Epithelial cell of proximal tubule (primary cell): Measurements from ENCODE around the gene SOX10. TPM values are rescaled to one million over a fixed set of nuclear protein-coding genes. Genes with fewer than 3 reads are reported as not detected.
A peak's percentile ranks its signal among the peaks of the same experiment; 100 is the strongest.

Source experiments
- DNase-seq: peaks from one replicate; pipeline ENCODE4 v3.0.0-alpha.2; 2011; ENCODE audit warnings: low read depth
- H3K4me3 ChIP-seq: 2 replicates; pipeline ENCODE4 v1.5.1; 2011; ENCODE audit warnings: low read depth, mild to moderate bottlenecking, low read length
- total RNA-seq: library from RNA; depleted of rRNA; stranded (reverse); fragments of >200 nt; gene quantifications from 2 replicates; pipeline ENCODE4 v1.2.3, GENCODE V29; 2015
- TF ChIP-seq, protein P1 (sequence below): conservative IDR thresholded peaks from 2 replicates; pipeline ENCODE4 v1.5.1; 2012; ENCODE audit warnings: low read depth, mild to moderate bottlenecking, low read length

SOX10 gene
- not detected in 2 replicates for total RNA-seq

DNA sequence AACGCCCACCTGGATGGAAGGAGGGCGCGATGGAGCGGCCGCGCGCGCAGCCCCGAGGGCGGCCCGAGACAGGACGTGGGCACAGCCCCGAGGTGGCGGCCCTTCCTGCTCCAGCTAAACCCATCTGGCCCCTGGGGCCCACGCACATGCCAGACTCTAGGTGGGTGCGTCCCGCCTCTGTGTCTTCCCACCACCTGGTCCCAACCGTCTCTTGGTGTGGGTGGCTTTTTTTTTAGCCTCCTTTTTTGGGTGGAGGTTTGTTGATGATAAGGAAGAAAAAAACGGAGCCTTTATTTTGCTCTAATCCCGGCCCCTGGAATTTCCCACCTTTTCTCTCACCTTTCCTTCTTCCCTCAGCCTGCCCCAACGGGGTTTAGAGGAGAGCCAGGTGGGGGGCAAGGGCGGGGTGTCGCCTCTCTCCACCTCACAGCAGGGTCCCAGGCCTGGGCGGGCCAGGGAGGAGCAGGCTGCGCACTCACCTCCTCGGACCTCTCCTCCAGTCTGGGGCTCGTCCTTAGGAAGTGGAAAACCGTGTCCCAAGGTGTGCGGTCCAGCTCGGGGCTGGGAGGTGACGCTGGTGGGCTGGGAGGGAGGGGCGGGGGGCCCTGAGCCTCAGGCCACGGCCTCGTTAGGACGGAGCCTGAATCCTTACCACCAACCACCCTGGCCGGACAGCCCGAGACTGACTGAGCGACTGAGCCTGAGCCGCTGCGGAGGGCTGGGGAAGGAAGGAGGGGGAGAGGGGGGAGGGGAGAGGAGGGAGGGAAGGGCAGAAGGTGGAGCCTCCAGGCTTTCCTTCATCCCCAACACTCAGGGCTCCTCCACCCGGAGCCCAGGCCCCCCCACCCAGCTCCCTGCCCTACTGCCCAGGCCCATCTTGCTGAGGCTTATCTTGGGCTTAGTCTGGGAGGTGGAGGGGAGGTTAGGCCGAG, at the start of gene SOX10:
SOX10 (minus strand) TSS at position 696 of the 932 bp plus-strand sequence. CDS start 771 bp downstream, outside the sequence.
- H3K4me3 ChIP-seq = no peak within 1 kb of the TSS
- DNase-seq = no peak
- TF ChIP-seq, protein P1, sequence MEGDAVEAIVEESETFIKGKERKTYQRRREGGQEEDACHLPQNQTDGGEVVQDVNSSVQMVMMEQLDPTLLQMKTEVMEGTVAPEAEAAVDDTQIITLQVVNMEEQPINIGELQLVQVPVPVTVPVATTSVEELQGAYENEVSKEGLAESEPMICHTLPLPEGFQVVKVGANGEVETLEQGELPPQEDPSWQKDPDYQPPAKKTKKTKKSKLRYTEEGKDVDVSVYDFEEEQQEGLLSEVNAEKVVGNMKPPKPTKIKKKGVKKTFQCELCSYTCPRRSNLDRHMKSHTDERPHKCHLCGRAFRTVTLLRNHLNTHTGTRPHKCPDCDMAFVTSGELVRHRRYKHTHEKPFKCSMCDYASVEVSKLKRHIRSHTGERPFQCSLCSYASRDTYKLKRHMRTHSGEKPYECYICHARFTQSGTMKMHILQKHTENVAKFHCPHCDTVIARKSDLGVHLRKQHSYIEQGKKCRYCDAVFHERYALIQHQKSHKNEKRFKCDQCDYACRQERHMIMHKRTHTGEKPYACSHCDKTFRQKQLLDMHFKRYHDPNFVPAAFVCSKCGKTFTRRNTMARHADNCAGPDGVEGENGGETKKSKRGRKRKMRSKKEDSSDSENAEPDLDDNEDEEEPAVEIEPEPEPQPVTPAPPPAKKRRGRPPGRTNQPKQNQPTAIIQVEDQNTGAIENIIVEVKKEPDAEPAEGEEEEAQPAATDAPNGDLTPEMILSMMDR = no peak

DNA sequence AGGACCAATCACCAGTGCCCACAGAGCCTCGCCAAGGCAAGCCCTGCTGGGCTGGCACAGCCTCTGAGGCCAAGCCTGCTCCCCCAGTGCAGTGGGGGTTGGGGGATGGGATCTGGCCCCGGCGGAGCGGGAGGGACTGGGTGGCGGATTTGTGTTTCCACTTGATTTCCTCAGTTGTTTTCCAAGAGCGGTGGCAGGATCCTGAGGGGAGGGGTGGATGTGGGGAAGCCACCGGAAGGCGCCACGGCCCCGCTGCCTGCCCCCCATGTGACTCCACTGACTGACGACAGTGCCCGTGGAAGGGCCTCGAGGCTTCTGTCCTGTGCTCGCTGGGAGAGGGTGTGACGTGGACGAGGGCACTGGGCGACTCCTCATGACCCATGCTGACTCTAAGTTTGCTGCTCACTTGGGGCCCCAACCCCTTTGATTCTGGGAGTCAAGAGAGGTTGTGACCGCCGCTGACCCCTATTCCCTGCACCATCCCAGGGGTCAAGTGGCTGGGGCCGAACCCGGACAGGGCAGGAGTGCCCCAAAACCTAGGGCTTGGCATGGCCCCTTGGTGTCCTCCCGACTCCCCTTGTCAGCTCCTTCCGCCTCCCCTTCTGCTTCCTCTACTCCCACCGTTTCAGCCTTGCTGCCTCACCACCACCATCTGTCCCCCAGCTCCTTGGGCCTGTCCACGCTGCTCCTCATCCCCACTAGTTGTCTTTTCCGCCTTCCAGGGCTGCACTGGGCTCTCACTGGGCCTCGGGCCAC, 49.3 kb upstream of the SOX10 start:
- TF ChIP-seq, protein P1 = no peak
- no peak overlapping the region for H3K4me3 ChIP-seq
- DNase-seq = no peak

DNA sequence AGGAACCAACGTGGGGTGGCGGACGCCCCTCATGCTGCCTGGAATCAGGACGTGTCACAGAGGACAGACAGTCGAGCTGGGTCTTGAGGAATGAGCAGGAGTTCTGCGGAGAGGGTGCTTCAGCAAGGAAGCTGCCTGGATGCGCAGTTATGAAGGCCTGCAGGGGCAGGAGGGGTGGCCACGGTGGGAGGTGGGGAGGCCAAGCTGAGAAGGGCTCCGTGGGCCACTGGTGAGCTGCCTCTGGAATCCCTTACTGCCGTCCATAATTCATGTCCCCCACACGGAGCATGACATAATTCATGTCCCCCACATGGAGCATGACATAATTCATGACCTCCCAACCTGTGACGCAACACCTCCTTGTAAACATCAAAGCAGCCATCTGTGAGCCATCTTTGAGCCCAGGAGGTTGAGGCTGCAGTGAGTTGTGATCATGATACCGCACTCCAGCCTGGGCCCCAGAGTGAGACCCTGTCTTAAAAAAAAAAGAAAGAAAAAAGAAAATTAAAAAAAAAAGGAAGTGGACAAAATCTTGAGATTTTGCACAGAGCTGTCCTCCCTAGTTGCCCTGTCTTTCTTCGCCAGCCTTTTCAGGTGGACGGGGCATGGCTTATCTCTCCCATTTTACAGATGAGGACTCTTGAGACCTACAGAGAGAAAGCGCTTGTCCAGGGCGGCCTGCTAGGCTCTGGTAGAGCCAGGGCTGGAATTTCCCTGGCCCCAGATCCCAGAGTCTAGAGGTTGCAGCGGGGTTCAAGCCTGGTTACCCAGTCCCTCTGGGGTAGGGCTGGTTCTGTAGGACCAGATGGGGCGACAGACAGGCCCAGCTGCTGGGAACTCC, 48.5 kb upstream of the SOX10 start:
- H3K4me3 ChIP-seq = no peak overlapping the region
- peak; percentile 30 for DNase-seq
- TF ChIP-seq, protein P1 = no peak

- TF ChIP-seq, protein P1 = no peak
- no peak overlapping the region for H3K4me3 ChIP-seq
- DNase-seq = no peak
These were observed 47.1 kb upstream of the SOX10 start for GRCh38 chr22:38031491-38031890.

- TF ChIP-seq, protein P1 = no peak
- DNase-seq = no peak
- H3K4me3 ChIP-seq = no peak overlapping the region
These were observed 46.2 kb upstream of the SOX10 start for GRCh38 chr22:38030311-38031133.

DNA sequence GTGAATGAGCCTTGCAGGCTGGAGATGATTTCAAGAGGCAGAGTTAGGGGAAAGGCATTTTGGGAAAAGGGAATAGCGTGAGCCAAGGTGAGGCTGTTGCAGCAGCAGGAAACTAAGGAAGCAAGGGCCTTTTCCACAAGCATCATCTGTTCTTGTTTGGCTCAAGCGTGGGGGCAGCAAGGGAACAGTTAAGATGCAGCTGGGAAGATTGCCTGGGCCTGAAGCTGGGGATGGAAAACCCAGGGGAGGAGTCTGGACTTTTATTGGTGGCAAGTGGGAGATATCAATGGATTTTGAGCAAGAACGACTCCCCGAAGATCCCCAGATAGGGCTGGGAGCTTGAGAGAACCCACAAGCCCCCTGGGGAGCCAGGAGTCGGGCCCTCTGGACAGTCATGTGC, 45.5 kb upstream of the SOX10 start:
- TF ChIP-seq, protein P1 = no peak
- DNase-seq = no peak
- no peak overlapping the region for H3K4me3 ChIP-seq
